ENCODE measurements around the gene VAMP7.
"Not testable (repeated sequence)": the region's sequence is repeated elsewhere in the genome, so short reads cannot be mapped to it uniquely, and the experiment has no call there.

Gene VAMP7

DNA sequence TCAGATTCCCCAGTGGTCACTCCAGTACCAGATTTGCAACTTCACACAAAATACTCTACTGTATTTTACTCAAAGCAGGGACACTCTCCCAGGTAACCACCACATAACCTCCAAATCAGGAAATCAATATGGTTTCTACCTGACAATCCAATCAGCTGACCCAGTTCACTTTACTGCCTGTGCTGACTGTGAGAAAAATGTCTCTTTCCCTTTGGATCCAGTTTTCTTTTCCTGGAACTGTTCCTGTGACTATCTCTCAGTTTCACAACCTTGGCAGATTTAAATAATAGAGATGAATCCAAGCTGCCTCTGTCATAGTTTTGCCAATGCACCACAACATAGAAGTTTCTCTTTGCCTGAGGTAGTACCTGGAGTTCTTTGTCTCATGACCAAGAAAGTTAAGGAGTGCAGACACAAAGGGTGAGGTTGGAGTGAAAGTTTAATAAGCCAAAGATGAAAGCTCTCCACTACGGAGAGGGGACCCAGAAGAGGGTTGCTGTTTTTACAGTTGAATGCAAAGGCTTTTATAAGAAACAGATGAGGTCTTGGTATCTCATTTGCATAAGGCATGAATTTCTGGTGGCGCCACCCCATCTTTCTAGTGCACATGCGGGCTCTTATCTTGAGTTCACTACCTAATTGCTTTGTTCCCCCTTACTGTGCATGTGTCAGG is 86.6 kb downstream of the VAMP7 start:
- Histone ChIP-seq H3K36me3 (ENCODE audit: control insufficient read depth, insufficient read depth, low read length) (no peaks in the 10 kb centered on the region), H3K4me3 (ENCODE audit: low read length) (no peak overlapping the region), H3K27me3 (ENCODE audit: control insufficient read depth, insufficient read depth, low read length) (no peaks in the 10 kb centered on the region), H3K9me3 (ENCODE audit: control insufficient read depth, low read length) (no peaks in the 10 kb centered on the region), H3K4me1 (ENCODE audit: control insufficient read depth, insufficient read depth, low read length) (no peaks in the 10 kb centered on the region), H3K9ac (ENCODE audit: low read length) (no peak overlapping the region)

DNA sequence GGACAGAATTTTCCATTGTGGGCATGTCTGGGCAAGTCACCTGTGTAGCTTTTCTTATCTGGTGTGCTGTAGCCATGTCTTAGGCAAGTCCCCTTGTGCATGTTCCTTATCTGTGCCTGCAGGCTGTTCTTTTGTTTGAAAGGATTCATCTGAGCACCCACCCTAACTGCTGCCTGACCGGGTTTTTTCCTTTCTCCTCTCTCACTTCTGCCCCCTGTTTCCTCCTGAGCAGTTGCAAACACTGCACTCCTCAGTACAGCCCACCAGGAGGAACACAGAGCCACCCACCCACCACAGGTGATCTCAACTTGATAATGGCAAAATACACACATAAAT is 87.1 kb downstream of the VAMP7 start:
- Histone ChIP-seq H3K4me3 (ENCODE audit: low read length) (no peak overlapping the region), H3K9ac (ENCODE audit: low read length) (no peak overlapping the region), H3K36me3 (ENCODE audit: control insufficient read depth, insufficient read depth, low read length) (no peaks in the 10 kb centered on the region), H3K27me3 (ENCODE audit: control insufficient read depth, insufficient read depth, low read length) (no peaks in the 10 kb centered on the region), H3K4me1 (ENCODE audit: control insufficient read depth, insufficient read depth, low read length) (no peaks in the 10 kb centered on the region), H3K9me3 (ENCODE audit: control insufficient read depth, low read length) (no peaks in the 10 kb centered on the region)

- H3K4me3 ChIP-seq (ENCODE audit: low read length), result no peak overlapping the region
- no peak overlapping the region for H3K9ac ChIP-seq (ENCODE audit: low read length)
- H3K27me3 ChIP-seq (ENCODE audit: control insufficient read depth, insufficient read depth, low read length), result no peaks in the 10 kb centered on the region
- no peaks in the 10 kb centered on the region for H3K4me1 ChIP-seq (ENCODE audit: control insufficient read depth, insufficient read depth, low read length)
- H3K36me3 ChIP-seq (ENCODE audit: control insufficient read depth, insufficient read depth, low read length), result no peaks in the 10 kb centered on the region
- H3K9me3 ChIP-seq (ENCODE audit: control insufficient read depth, low read length), result no peaks in the 10 kb centered on the region
Measured at GRCh38 chrX:155968791-155969190, 87.6 kb downstream of the VAMP7 start.

DNA sequence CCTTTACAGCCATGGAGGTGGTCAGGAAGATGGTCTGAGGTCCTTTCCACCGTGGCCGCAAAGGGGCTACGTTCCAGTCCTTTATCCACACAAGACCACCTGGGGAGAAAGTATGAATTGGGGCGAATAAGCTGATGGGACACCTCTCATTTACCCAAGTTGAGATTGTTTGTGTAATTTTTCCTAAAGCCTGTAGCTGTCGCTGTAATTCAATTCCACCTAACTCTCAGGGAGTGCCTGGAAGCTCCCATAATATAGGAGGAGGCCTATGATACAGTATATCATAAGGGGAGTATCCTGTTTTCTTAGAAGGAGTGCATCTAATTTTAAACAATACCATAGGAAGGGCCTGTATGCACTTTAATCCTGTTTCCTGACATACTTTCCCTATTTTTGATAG is 90.5 kb downstream of the VAMP7 start:
- H3K27me3 ChIP-seq (ENCODE audit: control insufficient read depth, insufficient read depth, low read length); H3K9ac ChIP-seq (ENCODE audit: low read length); H3K4me1 ChIP-seq (ENCODE audit: control insufficient read depth, insufficient read depth, low read length); H3K9me3 ChIP-seq (ENCODE audit: control insufficient read depth, low read length); H3K36me3 ChIP-seq (ENCODE audit: control insufficient read depth, insufficient read depth, low read length); H3K4me3 ChIP-seq (ENCODE audit: low read length): not testable (repeated sequence)

DNA sequence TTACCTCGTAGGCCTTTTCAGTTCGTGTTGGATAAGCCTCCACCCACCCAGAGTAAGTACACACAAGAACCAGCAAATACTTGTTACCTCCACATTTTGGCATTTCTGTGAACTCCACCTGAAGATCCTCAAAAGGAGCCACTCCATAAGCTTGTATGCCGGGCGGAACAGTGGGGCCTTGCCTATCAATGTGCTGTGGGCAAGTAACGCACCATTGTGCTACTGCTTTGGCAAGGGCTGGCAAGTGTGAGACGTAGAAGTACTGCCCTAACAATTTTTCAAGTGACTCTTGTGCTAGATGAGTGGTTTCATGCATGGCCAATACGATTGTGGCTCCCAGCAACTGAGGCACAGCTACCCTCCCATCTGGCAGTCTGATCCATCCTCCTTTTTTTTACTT is 91.1 kb downstream of the VAMP7 start:
- H3K4me3 ChIP-seq (ENCODE audit: low read length); H3K9me3 ChIP-seq (ENCODE audit: control insufficient read depth, low read length); H3K9ac ChIP-seq (ENCODE audit: low read length); H3K36me3 ChIP-seq (ENCODE audit: control insufficient read depth, insufficient read depth, low read length); H3K27me3 ChIP-seq (ENCODE audit: control insufficient read depth, insufficient read depth, low read length); H3K4me1 ChIP-seq (ENCODE audit: control insufficient read depth, insufficient read depth, low read length): not testable (repeated sequence)

DNA sequence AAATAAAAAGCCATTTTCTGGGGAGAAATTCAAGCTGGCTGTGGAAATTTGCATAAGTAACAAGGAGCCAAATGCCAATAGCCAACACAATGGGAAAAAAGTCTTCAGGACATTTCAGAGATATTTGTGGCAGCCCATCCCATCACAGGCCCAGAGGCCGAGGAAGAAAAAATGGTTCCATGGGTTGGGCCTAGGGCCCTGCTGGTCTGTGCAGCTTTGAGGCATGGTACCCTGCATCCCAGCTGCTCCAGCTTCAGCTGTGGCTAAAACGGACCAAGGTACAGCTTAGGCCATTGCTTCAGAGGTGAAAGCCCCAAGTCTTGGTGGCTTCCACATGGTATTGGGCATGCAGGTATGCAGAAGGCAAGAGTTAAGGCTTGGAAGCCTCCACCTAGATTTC is 102.2 kb downstream of the VAMP7 start:
- no peaks in the 10 kb centered on the region for H3K4me1 ChIP-seq (ENCODE audit: control insufficient read depth, insufficient read depth, low read length)

GRCh38 chrX:155985208-155985607 is 104.1 kb downstream of the VAMP7 start:
- H3K27me3 ChIP-seq (ENCODE audit: control insufficient read depth, insufficient read depth, low read length), result no peaks in the 10 kb centered on the region
- H3K9me3 ChIP-seq (ENCODE audit: control insufficient read depth, low read length), result no peaks in the 10 kb centered on the region
- no peaks in the 10 kb centered on the region for H3K4me1 ChIP-seq (ENCODE audit: control insufficient read depth, insufficient read depth, low read length)
- H3K4me3 ChIP-seq (ENCODE audit: low read length), result no peak overlapping the region
- no peaks in the 10 kb centered on the region for H3K36me3 ChIP-seq (ENCODE audit: control insufficient read depth, insufficient read depth, low read length)
- no peak overlapping the region for H3K9ac ChIP-seq (ENCODE audit: low read length)

More for the DNA sequence above, 102.2 kb downstream of the VAMP7 start:
- Histone ChIP-seq H3K27me3 (ENCODE audit: control insufficient read depth, insufficient read depth, low read length) (no peaks in the 10 kb centered on the region), H3K9ac (ENCODE audit: low read length) (no peak overlapping the region), H3K36me3 (ENCODE audit: control insufficient read depth, insufficient read depth, low read length) (no peaks in the 10 kb centered on the region), H3K9me3 (ENCODE audit: control insufficient read depth, low read length) (no peaks in the 10 kb centered on the region), H3K4me3 (ENCODE audit: low read length) (no peak overlapping the region)

DNA sequence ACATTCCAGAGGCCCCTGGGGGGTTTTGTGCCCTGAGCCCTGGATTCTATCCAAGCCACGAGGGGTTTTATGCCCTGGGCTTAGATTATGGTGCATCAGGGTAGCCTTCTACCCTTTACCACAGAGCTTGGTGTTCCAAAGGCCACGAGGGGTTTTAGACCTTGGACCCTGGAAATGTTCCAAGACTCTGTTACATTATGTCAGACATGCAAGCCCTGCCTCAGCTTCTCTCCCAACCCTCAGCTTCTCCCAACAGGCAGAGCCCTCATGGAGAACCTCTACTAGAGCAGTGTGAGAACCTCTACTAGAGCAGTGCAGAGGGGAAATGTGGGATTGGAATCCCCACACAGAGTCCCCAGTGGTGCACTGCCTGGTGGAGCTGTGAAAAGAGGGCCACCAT is 105.8 kb downstream of the VAMP7 start:
- H3K4me1 ChIP-seq (ENCODE audit: control insufficient read depth, insufficient read depth, low read length); H3K9ac ChIP-seq (ENCODE audit: low read length); H3K4me3 ChIP-seq (ENCODE audit: low read length); H3K27me3 ChIP-seq (ENCODE audit: control insufficient read depth, insufficient read depth, low read length); H3K9me3 ChIP-seq (ENCODE audit: control insufficient read depth, low read length); H3K36me3 ChIP-seq (ENCODE audit: control insufficient read depth, insufficient read depth, low read length): not testable (repeated sequence)

- Histone ChIP-seq H3K4me3 (ENCODE audit: low read length) (no peak overlapping the region), H3K4me1 (ENCODE audit: control insufficient read depth, insufficient read depth, low read length) (no peaks in the 10 kb centered on the region), H3K9ac (ENCODE audit: low read length) (no peak overlapping the region), H3K27me3 (ENCODE audit: control insufficient read depth, insufficient read depth, low read length) (no peaks in the 10 kb centered on the region), H3K9me3 (ENCODE audit: control insufficient read depth, low read length) (no peaks in the 10 kb centered on the region), H3K36me3 (ENCODE audit: control insufficient read depth, insufficient read depth, low read length) (no peaks in the 10 kb centered on the region)
Measured at GRCh38 chrX:155988859-155989258, 107.7 kb downstream of the VAMP7 start.

All from mucosa of stomach (tissue), 1 donor.